ENCODE data around the gene TUB. TPM values are rescaled to one million over a fixed set of nuclear protein-coding genes. Genes with fewer than 3 reads are reported as not detected.
A peak's percentile ranks its signal among the peaks of the same experiment; 100 is the strongest.

The TUB gene
- polyA plus RNA-seq, 3 donors = not detected

- WGBS (ENCODE audit: insufficient coverage) = 93% methylated on average over 14 of the region's 17 CpGs
- Histone ChIP-seq H3K27me3 (ENCODE audit: control insufficient read depth in 2 of 2, insufficient read depth in 2 of 2, low read length in 2 of 2) (no peaks in the 10 kb centered on the region), H4K20me1 (ENCODE audit: insufficient read depth, low read length) (no peaks in the 10 kb centered on the region), H3K9me3 (replicated peaks in 1 of 2; ENCODE audit: control insufficient read depth in 1 of 2, insufficient read depth in 1 of 2, low read length in 2 of 2) (no peaks in the 10 kb centered on the region), H3K36me3 (replicated peaks in 1 of 2; ENCODE audit: control insufficient read depth in 1 of 2, insufficient read depth in 2 of 2, low read length in 2 of 2) (no peaks in the 10 kb centered on the region), H3K4me2 (replicated peaks; ENCODE audit: extremely low read depth, low read length, poor library complexity, severe bottlenecking) (no peak overlapping the region), H3K4me1 (ENCODE audit: control insufficient read depth in 1 of 2, insufficient read depth in 2 of 2, low read length in 2 of 2) (no peaks in the 10 kb centered on the region), H2AFZ (ENCODE audit: insufficient read depth, low read depth, low read length, poor library complexity, severe bottlenecking) (no peak overlapping the region), H3K79me2 (ENCODE audit: insufficient read depth, low read length) (no peaks in the 10 kb centered on the region), H3K9ac (ENCODE audit: insufficient read depth, low read length, poor library complexity, severe bottlenecking) (no peak overlapping the region), H3K27ac (ENCODE audit: low read depth in 1 of 2, low read length in 2 of 2) (no peak overlapping the region), H3K4me3 (replicated peaks in 1 of 3; ENCODE audit: low read depth in 2 of 3, low read length in 3 of 3) (no peak overlapping the region)
- no peak for DNase-seq
- Mint-ChIP-seq H3K4me1 (no peaks in the 10 kb centered on the region), H3K27ac (no peak overlapping the region), H3K4me3 (no peak overlapping the region), H3K9me3 (no peaks in the 10 kb centered on the region), H3K27me3 (ENCODE audit: low read depth in 3 of 3) (peaks cover 0 to 8% (median 6%) of the 10 kb centered on the region in 3 donors), H3K36me3 (no peaks in the 10 kb centered on the region)
- TF ChIP-seq CTCF (IDR thresholded peaks at IDR 0.05) = no peak
- intact Hi-C loops (cut with micrococcal nuclease) = no loop called here
Observed at GRCh38 chr11:8089791-8090510, 8.9 kb downstream of the TUB start.

- H3K27me3 ChIP-seq (ENCODE audit: control insufficient read depth in 2 of 2, insufficient read depth in 2 of 2, low read length in 2 of 2) = no peaks in the 10 kb centered on the region
- no peaks in the 10 kb centered on the region for H3K9me3 ChIP-seq (replicated peaks in 1 of 2; ENCODE audit: control insufficient read depth in 1 of 2, insufficient read depth in 1 of 2, low read length in 2 of 2)
- no peak overlapping the region for H3K4me2 ChIP-seq (replicated peaks; ENCODE audit: extremely low read depth, low read length, poor library complexity, severe bottlenecking)
- H3K4me1 ChIP-seq (ENCODE audit: control insufficient read depth in 1 of 2, insufficient read depth in 2 of 2, low read length in 2 of 2) = no peaks in the 10 kb centered on the region
- TF ChIP-seq CTCF (IDR thresholded peaks at IDR 0.05) = no peak
- peaks cover 0 to 7% (median 6%) of the 10 kb centered on the region in 3 donors for H3K27me3 Mint-ChIP-seq (ENCODE audit: low read depth in 3 of 3)
- 47% methylated on average over 4 of the region's 5 CpGs for WGBS (ENCODE audit: insufficient coverage)
- no peaks in the 10 kb centered on the region for H3K4me1 Mint-ChIP-seq
- no peak overlapping the region for H3K4me3 ChIP-seq (replicated peaks in 1 of 3; ENCODE audit: low read depth in 2 of 3, low read length in 3 of 3)
- DNase-seq = no peak
- H2AFZ ChIP-seq (ENCODE audit: insufficient read depth, low read depth, low read length, poor library complexity, severe bottlenecking) = no peak overlapping the region
- no peak overlapping the region for H3K4me3 Mint-ChIP-seq
- no peaks in the 10 kb centered on the region for H3K79me2 ChIP-seq (ENCODE audit: insufficient read depth, low read length)
- H3K9ac ChIP-seq (ENCODE audit: insufficient read depth, low read length, poor library complexity, severe bottlenecking) = no peak overlapping the region
- no peaks in the 10 kb centered on the region for H3K36me3 ChIP-seq (replicated peaks in 1 of 2; ENCODE audit: control insufficient read depth in 1 of 2, insufficient read depth in 2 of 2, low read length in 2 of 2)
- H4K20me1 ChIP-seq (ENCODE audit: insufficient read depth, low read length) = no peaks in the 10 kb centered on the region
- no peaks in the 10 kb centered on the region for H3K9me3 Mint-ChIP-seq
- no peak overlapping the region for H3K27ac ChIP-seq (ENCODE audit: low read depth in 1 of 2, low read length in 2 of 2)
- H3K27ac Mint-ChIP-seq = peak overlapping the region in 1 of 7 donors; percentile 63
- intact Hi-C loops (cut with micrococcal nuclease) = no loop called here
- no peaks in the 10 kb centered on the region for H3K36me3 Mint-ChIP-seq
Observed at GRCh38 chr11:8090756-8091155, 9.7 kb downstream of the TUB start.

Data from CD14-positive monocyte (primary cell).